Panc1 (cell line): ENCODE results near the gene LMAN2.

Experiments
- CTCF ChIP-seq: fragments of 450-650 bp; IDR thresholded peaks from 2 replicates; pipeline ENCODE4 v1.5.1; 2017; ENCODE audit warnings: mild to moderate bottlenecking
- POLR2AphosphoS5 ChIP-seq: IDR thresholded peaks from 2 replicates; pipeline ENCODE4 v1.6.1; 2012; ENCODE audit warnings: mild to moderate bottlenecking, low read depth, low read length, moderate library complexity
- SIN3A ChIP-seq: IDR thresholded peaks from 2 replicates; pipeline ENCODE4 v1.6.1; 2012; ENCODE audit warnings: low read depth, mild to moderate bottlenecking, low read length, moderate library complexity, borderline replicate concordance; ENCODE audit not compliant: insufficient read depth
- TCF7L2 ChIP-seq: IDR thresholded peaks from 2 replicates; pipeline ENCODE4 v1.6.1; 2011; ENCODE audit warnings: mild to moderate bottlenecking, low read depth, low read length, inconsistent platforms

- TF ChIP-seq TCF7L2 (no peak), CTCF (no peak), SIN3A (no peak), POLR2AphosphoS5 (no peak)
These were observed 10.8 kb upstream of the LMAN2 start for GRCh38 chr5:177362292-177362609.
